HG02763 (cell line): ENCODE data around the gene ALPP.
"Not testable (repeated sequence)": the region's sequence is repeated elsewhere in the genome, so short reads cannot be mapped to it uniquely, and the experiment has no call there.

Experiments
- ATAC-seq: cut with Tn5 transposase; IDR thresholded peaks from one replicate; pipeline ENCODE4 v1.9.1; 2021; ENCODE audit warnings: mild to moderate bottlenecking, moderate library complexity; ENCODE audit not compliant: unreplicated experiment

The ALPP gene

DNA sequence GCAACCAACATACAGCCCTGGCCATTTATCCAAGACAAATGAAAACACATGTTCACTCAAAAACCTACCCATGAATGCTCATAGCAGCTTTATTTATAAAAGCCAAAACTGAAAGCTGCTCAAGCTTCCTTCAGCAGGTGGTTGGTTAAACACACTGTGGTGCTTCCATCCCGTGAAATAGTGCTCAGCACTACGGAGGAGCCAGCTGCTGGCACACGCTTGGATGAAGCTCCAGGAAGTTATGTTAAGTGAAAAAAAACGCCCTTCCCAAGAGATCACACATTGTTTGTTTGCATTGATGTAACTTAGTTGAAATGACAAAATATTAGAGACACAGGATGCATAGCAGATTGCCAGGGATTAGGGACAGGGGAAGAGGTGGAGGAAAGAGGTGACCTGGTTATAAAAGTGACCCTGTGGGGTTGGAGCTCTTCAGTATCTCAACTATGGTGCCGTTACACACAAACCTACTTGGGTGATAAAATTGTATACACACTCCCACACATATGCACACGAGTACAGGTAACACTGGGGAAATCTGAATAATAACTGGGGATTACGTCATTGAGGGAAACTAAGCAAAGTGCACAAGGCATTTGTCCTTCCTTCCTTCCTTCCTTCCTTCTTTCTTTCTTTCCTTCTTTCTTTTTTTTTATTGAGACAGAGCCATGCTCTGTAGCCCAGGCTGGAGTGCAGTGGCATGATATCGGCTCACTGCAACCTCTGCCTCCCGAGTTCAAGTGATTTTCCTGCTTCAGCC is 21.9 kb downstream of the ALPP start:
- ATAC-seq: no peak

DNA sequence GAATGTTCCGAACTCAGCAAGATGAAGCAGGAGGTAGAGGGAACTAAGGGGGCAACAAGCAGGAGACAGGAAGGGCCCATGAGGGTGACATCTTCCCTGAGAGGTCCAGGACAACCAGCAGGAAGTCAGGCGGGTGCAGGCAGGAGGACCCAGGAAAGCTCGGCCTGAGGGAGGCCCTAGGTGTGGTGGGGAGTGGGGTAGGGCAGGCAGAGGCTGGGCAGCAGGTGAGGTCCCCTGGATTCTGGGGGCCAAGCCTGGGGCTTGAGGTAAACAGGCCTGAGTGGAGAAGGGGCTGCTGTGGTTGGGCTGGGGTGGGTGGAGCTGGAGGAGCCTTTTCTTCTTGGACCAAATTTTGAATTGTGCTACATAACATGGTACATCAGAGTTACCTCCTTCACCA is 24.0 kb downstream of the ALPP start:
- ATAC-seq: no peak

DNA sequence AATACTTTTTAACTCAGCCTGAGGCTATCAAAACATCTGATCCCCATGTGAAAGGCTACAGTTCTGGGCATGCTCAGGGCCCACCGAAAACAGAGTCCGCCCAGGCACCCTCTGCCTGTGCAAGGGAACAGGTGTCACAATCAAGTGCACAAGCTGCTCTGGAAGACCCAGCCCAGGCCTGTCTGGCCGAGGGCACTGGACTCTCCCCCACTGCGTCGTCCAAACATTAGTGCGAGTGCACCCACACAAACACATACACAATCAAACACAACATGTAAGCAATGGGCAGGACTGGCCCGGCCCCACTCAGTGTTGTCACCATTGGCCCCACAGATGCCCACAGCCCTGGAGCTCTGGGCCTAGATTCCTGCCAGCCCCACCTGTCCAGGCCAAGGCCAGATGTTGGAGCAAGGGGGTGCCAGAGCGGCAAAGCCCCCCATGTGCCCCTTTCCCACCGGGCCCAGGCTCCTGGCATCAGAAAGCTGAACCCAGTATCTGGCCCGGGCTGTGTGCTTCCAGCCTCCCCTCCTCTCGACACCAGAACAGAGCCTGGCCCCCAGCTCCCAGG is 27.5 kb downstream of the ALPP start:
- ATAC-seq: no peak

DNA sequence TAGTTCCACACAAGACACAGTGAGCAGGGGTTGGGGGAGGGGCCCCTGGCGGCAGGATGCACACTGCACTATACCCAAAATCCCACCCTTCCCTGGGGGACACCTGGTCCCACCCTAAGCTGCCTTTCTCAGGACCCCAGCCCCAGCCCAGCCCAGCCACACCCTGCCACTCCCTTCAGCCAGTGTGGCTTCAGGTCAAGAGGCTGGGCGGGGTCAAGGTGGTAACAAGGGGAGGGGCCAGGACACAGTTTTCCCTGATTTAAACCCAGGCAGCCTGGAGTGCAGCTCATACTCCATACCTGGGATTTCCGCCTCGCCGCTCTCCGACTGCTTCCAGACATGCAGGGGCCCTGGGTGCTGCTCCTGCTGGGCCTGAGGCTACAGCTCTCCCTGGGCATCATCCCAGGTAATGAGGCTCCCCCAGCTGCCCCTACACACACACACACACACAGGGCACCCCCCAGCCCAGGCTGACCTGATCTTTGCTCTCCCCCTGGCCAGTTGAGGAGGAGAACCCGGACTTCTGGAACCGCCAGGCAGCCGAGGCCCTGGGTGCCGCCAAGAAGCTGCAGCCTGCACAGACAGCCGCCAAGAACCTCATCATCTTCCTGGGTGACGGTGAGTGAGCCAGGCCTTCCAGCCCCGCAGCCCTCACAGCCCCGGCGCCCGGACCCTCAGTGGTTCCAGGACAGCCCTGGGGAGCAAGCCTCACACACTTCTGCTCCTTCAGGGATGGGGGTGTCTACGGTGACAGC is 28.2 kb downstream of the ALPP start, which contains the start of gene ALPG:
Gene ALPG, plus strand, starts transcription at position 289 of the 755 bp plus-strand sequence. Its CDS starts 51 bp downstream, at position 340.
- no peak for ATAC-seq

DNA sequence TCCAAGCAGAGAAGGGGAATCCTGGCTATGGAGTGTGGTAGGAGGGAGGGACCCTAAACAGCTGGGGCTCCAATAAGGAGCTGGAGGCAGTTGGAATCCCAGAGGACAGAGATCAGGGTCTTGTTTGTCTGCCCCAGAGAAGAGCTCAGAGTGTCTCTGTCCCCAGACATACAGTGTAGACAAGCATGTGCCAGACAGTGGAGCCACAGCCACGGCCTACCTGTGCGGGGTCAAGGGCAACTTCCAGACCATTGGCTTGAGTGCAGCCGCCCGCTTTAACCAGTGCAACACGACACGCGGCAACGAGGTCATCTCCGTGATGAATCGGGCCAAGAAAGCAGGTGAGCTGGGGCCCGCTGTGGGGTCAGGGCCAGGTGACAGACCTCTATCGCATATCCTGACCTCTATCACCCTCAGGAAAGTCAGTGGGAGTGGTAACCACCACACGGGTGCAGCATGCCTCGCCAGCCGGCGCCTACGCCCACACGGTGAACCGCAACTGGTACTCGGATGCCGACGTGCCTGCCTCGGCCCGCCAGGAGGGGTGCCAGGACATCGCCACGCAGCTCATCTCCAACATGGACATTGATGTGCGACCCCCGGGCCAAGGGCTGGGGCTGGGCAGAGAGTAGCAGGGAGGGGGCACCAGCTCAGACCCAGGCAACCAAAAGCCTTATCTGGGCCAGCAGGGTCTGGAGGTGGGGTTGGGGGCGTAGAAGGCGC is 29.0 kb downstream of the ALPP start:
- ATAC-seq: not testable (repeated sequence)

DNA sequence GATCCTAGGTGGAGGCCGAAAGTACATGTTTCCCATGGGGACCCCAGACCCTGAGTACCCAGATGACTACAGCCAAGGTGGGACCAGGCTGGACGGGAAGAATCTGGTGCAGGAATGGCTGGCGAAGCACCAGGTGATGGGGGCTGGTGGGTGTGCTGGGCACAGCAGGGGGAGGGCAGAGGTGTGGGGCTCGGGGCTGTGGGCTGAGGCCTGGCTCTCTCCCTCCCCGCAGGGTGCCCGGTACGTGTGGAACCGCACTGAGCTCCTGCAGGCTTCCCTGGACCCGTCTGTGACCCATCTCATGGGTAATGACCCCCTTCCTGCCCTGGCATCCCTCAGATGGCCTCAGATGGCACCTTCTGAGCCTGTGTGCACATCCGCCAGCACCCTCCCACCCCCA is 29.7 kb downstream of the ALPP start:
- not testable (repeated sequence) for ATAC-seq

DNA sequence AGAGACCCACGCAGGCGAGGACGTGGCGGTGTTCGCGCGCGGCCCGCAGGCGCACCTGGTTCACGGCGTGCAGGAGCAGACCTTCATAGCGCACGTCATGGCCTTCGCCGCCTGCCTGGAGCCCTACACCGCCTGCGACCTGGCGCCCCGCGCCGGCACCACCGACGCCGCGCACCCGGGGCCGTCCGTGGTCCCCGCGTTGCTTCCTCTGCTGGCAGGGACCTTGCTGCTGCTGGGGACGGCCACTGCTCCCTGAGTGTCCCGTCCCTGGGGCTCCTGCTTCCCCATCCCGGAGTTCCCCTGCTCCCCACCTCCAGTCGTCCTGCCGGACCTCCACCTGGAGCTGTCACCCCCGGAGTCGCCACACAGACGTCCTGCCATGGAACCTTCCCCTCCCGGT is 31.1 kb downstream of the ALPP start:
- not testable (repeated sequence) for ATAC-seq

DNA sequence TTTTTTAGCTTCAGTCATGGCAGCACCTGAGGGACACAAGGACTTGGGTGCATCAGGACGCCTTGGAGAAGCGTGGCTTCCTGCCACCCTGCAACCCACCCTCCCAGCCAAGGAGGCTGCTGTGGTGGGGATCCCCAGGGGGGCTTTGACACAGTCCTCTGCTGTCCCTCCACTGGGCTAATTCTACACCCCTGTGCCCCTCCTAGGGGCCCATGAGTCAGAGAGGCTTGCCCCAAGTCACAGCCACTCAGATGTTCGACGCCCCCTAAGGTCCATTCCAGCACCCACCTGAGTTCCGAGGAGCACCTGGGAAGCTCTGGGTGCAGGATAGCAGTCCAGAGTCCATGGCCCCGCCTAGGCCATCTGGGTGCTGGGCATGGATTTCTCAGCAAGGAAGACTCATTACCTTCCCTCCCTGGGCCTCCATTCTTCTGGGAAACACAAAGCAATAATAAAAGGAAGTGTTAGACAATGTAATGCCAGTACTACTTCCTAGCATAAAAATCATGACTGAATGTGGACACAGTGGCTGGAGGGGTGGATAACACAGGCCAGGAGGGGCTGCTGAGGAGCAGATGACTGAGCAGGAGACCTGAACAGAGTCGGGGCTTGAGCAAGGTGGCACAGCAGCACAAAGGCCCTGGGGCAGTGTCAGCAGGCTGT is 31.8 kb downstream of the ALPP start:
- ATAC-seq: no peak

DNA sequence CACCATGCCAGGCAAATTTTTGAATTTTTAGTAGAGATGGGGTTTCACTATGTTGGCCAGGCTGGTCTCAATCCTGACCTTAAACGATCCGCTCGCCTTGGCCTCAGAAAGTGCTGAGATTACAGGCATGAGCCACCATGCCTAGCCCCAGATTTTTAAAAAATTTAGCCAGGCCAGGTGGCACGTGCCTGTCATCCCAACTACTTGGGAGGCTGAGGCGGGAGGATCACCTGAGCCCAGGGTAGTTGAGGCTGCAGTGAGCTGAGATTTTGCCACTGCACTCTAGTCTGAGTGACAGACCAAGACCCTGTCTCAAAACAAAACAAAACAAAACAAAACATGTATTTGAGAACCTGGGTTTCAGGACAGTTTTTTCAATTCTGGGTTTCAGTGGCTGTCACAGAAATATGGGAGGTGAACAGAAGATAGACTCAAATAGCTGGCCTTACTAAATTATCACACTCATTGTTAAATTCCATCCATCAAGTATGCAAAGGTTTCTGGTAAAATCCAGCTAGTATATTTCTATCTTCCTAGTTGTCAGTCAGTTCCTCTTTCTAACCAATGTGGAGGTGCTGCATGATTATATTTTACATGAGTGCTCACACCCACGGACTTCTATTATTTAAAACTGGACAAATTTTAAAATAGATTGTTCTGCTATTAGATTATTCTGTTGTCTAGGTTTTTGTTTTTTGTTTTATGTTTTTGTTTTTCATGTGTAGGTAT is 33.5 kb downstream of the ALPP start:
- no peak for ATAC-seq

DNA sequence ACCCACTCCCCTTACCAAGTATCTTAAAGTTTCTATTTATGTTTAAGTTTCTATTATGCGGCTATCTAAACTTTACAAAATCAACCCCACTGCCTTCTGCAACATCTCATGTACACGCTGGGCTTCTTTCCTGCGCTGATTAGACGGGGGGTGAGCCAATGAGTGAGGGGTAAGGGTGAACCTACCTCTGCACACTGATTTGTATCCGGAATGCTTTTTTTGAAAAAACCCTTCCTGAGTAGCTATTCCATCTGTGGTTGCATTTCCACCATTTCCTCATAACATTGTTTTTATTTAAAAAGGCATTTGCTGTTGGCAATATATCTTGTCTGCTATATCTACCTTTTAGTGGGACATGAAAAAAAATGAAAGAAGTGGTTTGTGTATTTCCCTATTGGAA is 34.4 kb downstream of the ALPP start:
- ATAC-seq: no peak

DNA sequence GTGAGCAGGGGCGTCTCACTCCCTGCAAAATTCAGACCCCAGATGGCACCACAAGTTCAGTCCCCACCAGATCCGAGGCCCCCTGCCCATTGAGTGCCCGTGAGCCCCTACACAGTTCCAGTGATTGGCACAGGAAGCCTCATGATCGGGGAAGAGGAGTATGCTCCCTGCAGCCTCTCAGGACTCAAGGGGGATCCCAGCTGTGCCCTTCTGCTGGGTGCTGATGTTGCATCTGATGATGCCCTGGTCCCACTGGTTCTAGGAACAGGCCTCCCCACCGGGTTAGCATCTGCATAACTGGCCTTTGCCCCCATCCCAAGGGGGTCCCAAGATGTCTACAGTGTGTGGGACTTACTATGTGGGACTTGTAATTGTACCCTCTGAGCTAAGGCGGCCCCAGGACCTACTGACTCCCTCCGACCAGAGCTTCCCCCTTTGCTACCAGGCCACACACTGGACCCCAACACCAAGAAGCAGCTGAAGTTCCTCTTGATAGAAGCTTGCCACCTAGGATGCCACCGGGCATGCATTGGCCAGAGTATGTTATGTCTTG is 36.7 kb downstream of the ALPP start:
- ATAC-seq: no peak

DNA sequence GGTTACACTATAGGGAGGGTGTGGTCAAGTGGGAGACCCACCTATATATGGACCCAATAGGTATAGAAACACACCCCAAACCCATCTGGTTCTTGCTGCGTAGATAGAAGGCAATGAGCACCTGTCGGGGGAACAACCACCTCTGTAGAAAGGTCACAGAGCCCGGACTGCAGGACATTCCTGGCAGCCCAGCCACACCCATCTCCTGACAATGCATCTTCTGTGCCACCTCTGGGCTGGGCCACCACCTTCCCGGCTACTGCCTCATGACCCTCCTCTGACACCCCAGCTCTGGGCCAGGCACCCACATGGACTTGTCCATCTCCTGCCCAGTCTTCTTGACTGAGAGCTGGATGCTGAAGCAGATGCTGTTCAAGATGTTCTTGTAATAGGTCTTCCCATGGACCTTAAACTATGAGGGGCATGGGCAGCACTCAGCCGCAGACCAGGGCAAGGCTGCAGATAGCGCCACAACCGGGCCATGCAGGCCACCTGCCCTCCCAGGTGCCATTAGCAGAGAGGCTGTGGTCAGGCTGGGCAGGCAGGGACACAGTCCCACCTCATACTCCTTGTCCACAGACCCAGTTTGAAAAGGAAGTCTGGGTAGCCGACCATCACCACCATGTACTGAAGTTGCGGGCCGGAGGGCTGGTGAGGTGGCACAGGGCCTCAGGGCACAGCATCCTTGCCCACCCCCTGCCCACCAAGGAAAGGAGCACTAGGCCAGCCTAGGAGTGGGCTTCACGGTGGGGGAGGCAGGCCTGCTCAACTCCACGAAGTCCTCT is 37.4 kb downstream of the ALPP start:
- no peak for ATAC-seq

DNA sequence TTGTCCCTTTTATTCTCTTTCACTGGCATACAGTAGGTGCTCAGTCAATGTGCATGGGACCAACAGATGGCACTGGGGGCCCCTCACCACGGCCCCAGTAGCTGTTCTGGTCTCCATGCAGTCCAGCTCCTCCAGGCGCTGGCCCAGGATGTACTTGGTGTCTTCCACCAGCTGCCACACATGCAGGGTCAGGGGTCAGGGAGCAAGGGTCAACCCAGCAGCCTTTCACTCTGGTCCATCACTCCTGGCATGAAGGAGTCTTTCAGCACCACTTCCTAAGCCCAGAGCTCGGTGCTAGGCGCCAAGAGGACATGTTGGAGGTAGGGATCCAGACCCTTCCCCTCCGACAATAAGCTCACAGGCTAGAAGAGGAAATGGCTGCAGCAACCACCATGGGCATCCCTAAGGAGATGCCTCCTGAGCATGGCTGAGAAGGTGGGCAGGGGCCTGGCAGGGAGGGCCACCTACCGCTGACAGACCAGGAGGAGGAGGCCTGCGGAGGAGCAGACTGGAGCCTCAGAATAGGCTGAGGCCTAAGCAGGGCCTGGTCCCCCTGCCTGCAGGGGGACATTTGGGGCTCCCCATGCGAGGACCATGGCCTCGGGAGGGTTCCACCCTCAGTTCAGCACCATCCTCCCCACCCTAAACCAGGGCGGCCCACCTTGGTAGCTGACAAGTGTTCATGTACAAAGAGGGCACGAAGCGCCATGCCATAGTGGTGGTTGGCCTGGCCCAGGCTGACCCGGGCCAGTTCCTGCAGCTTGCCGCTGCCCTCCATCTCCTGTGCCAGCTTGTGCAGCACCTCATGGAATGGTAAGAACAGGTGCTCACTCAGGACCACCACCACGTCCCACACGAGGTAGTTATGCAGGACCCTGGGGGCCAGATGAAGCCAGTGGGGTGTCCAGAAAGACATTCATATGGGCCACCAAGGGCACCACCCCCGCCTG is 38.2 kb downstream of the ALPP start:
- ATAC-seq: no peak

DNA sequence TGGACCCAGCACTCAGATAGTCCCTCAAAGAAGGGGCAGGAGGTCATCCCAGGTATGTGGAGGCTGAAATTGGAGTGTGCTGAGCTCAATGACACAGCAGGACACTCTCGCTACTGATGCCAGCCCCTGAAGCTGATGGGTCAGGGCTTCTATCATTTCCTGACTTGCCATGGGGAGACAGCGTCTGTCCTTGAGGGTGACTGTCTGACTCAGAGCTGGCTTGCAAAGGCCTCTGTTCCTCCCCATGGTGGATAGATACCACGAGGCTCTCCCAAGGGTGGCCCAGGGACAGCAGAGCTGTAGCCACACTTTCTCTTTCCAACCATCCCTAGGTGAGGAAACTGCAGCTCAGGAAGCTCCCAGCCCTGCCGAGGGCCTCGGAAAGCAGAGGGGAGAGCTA is 38.9 kb downstream of the ALPP start:
- ATAC-seq: no peak

DNA sequence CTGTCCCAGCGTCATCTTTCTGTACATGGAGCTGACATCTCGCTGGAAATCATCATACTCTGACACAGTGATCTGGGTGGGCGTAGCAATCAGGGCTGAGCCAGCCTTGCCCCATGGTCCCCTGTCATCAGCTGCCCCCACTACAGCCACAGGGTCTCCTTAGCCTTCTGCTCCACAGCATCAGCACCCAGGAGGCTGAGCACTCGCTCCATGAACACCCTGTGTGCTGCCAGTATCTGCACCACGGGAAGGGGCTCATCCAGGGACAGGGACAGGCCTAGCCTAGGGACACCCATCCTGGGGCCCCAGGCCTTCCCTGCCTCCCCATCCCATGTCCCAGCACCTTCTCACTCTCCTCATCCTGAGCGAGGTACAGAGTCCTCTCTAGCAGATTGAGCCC is 39.5 kb downstream of the ALPP start:
- no peak for ATAC-seq

DNA sequence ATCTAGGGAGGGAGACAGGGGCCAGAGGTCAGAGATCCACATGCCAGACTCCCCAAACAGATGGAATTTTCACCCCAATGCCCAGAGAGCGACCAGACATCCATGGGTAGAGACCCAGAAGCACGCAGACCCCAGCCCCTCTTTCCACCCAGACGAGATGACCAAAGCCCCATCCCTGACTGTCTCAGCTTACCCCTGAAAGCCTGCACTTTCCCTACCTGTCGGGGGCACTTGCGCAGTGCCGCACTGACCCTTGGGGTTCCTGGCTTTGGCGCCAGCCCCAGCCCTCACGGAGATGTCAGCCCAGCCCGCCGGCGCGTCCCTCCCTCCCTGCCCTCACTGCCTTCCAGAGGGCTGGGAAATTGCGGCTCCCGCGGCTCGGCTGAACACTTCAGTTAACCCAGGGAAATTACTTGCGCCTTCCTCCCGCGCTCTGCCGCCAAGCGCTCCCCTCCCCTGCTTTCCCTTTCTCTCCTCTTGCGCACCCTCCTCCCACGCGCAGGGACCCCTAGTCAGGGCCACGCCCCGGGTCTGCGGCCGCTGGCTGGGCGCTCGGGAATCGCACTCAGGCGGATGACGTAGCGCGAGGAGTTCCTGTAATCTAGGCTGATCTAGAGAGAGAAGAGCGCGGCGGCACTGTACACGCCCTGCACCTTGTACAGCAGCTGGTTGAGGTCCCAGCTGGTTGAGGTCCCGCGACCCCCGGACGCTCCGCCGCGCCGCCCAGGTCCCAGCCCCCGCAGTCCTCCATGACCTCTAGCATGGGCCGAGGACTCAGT is 40.1 kb downstream of the ALPP start:
- ATAC-seq: no peak
